CD4-positive, alpha-beta T cell treated with Interleukin-10 for 1 hour (primary cell): ENCODE results near the gene NR1D1.
A peak's percentile ranks its signal among the peaks of the same experiment; 100 is the strongest.
"Not testable (repeated sequence)": the region's sequence is repeated elsewhere in the genome, so short reads cannot be mapped to it uniquely, and the experiment has no call there.

Experiments
- DNase-seq: peaks from one replicate; pipeline ENCODE4 v3.0.0-alpha.2; 2020

NR1D1 gene

GRCh38 chr17:40100419-40100668, at the start of gene NR1D1:
NR1D1 (minus strand) TSS chr17:40100589; CDS start chr17:40100094, 495 bp downstream.
- DNase-seq: no peak

GRCh38 chr17:40148527-40148926, 48.1 kb upstream of the NR1D1 start:
- no peak for DNase-seq

GRCh38 chr17:40145476-40145875, 45.1 kb upstream of the NR1D1 start:
- no peak for DNase-seq

- not testable (repeated sequence) for DNase-seq
These were observed 42.8 kb upstream of the NR1D1 start for GRCh38 chr17:40143166-40143565.

GRCh38 chr17:40139566-40140058, 39.2 kb upstream of the NR1D1 start:
- DNase-seq: no peak

GRCh38 chr17:40135817-40136216, 35.4 kb upstream of the NR1D1 start:
- DNase-seq: no peak

- DNase-seq: no peak
These were observed 33.8 kb upstream of the NR1D1 start for GRCh38 chr17:40134184-40134583.

- DNase-seq: no peak
These were observed 30.1 kb upstream of the NR1D1 start for GRCh38 chr17:40130352-40131042.

- DNase-seq: no peak
These were observed 29.1 kb upstream of the NR1D1 start for GRCh38 chr17:40129498-40129897.

- no peak for DNase-seq
These were observed 24.1 kb upstream of the NR1D1 start for GRCh38 chr17:40124279-40125141.

GRCh38 chr17:40123811-40124114, 23.4 kb upstream of the NR1D1 start:
- no peak for DNase-seq

- peak; percentile 64 for DNase-seq
These were observed 22.8 kb upstream of the NR1D1 start for GRCh38 chr17:40122999-40123810.

GRCh38 chr17:40122136-40122998, 22.0 kb upstream of the NR1D1 start:
- no peak for DNase-seq

GRCh38 chr17:40121181-40122135, 21.1 kb upstream of the NR1D1 start, which contains the start of gene MSL1:
MSL1 (plus strand) TSS chr17:40121971; CDS start chr17:40122613, 642 bp downstream.
- DNase-seq: peak; percentile 89

GRCh38 chr17:40115101-40115436, 14.7 kb upstream of the NR1D1 start:
- DNase-seq: no peak

GRCh38 chr17:40113907-40114245, 13.5 kb upstream of the NR1D1 start:
- no peak for DNase-seq

- peak; percentile 96 for DNase-seq
These were observed 12.9 kb upstream of the NR1D1 start for GRCh38 chr17:40113110-40113906.

GRCh38 chr17:40112718-40113109, 12.3 kb upstream of the NR1D1 start:
- no peak for DNase-seq

GRCh38 chr17:40112191-40112711, 11.9 kb upstream of the NR1D1 start:
- no peak for DNase-seq
